SW 1271 (cell line): ENCODE data around the gene ROR1.

Experiments
- DNase-seq, 2 experiments: peaks; one replicate each; lab custom pipeline; 2025; lab: John Stamatoyannopoulos, UW

Gene ROR1

DNA sequence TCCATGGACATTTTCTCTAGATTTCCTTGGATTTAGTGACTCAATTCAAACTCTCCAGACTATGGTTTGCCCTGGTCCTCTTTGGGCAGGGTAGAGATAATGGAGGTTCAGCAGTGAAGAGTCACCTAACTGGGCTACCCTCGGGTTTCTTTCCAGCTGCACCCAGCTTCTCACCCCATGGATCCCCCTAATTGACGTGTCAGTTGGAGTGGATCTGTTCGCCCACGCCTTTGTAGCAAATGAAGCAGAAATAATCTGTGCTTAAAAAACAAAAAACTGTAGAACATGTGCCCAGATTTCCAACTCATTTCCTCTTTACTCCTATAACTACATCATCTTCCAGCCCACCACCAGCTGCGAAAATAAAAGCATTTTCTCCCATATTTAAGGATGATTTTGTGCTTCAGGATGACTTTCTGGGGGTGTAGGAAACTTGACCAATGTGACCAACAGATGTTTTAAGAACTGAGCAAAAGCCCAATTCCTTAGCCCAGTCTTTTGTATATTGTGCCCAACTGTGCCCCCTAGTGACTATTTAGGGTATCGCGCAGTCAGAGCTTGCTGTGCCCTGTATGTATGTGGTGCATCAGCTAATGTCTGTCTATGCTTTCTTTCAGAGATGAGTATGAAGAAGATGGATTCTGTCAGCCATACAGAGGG, 363.1 kb downstream of the ROR1 start:
- DNase-seq, result peak; percentile 4 to 55

DNA sequence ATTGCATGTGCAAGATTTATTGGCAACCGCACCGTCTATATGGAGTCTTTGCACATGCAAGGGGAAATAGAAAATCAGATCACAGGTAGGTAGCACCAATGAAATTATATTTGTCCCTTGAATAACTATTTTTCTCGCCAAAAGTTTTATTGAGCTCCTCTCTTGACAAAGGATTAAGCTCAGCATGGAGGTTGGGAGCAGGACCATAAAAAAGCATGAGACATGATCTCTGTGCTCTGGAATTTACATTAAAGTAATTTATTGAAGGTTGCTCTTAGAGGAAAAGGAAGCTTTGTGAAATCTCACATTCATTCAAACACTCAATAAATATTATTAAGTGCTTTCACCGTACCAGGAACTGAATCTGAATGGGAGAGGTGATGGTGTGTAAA, 363.6 kb downstream of the ROR1 start:
- DNase-seq, result no peak

DNA sequence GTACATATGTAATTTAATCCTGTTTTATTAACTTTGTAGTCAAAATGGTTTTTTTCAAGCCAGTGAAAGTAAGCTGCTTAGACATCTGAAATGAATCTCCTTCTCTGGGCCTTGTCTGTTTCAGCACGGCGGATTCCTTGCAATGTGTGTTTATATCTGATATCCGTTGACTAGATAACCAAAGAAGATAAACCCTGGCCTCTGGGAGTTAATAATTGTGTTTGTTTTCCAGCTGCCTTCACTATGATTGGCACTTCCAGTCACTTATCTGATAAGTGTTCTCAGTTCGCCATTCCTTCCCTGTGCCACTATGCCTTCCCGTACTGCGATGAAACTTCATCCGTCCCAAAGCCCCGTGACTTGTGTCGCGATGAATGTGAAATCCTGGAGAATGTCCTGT, 366.1 kb downstream of the ROR1 start:
- DNase-seq, result no peak

DNA sequence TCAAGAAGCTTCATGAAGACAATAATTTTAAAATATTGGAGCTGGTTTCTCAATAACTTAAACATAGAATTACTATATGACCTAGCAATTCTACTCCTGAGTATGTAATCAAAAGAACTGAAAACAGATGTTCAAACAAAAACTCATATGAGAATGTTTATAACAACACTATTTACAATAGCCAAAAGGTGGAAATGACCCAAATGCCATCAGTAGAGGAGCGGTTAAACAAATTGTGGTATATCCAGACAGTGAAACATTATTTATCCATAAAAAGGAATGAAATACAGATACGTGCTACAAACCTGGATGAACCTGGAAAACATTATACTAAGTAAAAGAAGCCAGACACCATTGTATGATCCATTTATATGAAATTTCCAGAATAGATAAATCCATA, 366.8 kb downstream of the ROR1 start:
- DNase-seq, result no peak

DNA sequence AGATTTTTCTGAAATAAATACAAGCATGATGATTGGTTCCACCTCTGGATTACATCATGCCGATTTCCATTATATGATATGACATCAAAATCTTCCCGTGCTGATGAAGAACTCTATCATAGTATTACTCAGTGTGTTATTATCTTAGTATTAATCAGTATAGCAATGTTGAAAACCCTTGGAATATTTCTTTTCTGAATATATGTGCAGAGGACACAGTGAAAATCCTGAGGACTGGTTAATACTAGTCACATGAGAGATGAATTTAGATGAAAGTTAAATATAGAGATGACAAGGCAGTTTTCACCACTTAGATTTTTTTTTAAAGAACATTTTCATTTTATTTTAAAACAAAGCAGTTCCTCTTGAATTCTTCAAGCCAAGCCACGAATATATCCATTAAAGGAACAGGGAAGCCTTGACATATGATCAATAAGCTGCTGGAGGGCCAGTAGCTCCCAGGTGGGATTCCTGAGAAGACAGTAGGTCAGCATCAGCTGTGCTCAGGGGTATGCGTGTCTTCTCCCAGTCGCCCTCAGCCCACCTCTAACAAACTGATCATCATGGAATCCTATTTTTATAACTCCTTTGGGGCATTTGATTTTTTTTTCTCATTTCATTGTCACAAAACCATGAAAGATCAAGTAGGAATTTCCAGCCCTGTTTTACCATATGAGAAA, 373.4 kb downstream of the ROR1 start:
- no peak for DNase-seq

DNA sequence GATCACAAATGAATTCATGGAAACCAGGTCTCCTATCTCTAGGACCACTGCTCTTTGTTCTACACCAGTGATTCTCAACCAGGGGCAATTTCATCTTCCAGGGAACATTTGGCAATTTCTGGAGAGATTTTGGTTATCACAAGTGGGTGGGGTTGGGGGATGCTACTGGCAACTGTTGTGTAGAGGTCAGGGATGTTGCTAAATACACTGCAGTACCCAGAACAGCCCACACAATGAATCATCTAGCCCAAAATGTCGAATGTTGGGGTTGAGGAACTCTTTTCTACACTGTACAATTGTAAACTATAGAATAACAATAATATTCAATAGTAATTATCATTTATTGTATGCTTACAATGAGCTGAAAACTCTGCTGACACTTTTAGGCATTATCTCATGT, 373.9 kb downstream of the ROR1 start:
- DNase-seq, result no peak

DNA sequence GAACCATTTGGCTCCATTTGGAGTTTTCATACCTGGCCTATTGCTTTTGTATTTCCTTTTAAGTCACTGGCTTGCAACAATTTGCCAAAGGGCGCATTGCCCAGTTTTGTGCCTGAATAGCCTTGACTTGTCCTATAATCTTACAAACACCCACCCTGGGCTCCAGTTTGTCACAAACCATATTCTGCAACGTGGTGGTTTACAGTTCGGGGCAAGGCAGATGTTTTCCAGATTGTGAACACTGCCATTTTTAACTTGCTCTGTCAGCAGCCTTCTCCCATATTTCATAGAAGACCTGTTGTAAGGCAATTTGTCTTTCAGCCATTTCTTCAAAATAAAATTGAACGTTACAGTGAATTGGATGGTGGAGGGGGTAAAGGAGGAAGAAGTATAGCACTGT, 376.4 kb downstream of the ROR1 start:
- no peak for DNase-seq

DNA sequence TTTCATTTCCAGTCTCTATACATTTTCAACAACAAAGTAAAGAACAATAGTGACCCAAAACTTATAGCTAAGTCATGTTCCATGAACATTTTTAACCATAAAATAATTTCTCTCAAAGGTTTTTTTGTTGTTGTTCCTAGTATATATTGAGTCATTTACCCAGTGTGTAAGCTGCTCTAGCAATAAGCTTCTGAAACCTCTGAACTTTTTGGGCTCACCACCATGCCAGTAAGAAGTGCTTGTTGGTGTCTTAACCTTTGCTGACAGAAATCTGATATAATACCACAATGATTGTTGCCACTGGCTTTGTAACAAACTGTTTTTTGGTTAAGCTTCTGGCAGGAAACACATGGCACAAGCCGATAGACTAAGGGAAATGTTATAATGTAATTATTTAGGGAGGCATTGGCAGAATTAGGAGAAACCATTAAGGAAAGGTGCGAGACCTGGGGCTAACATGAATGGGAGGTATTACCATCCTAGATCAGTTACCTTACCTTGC, 377.0 kb downstream of the ROR1 start:
- no peak for DNase-seq

DNA sequence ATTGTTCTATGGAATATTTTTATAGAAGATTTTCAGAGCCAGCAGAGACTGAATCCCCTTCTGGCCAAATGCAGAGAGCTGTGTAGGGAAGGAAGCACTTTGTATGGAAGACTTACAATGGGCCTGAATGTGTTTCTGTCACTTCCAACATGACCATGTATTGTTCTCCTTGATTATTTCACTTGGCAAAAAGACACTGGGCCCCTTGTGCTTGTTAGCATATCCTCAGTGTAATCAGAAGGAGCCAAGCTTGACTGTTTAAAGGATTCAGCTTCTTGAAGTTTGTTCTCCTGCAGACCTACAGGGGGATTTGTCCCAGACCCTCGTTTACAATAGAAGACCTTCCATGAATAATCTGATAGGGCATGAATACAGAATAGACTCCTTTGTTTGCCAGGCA, 381.5 kb downstream of the ROR1 start:
- DNase-seq, result no peak

DNA sequence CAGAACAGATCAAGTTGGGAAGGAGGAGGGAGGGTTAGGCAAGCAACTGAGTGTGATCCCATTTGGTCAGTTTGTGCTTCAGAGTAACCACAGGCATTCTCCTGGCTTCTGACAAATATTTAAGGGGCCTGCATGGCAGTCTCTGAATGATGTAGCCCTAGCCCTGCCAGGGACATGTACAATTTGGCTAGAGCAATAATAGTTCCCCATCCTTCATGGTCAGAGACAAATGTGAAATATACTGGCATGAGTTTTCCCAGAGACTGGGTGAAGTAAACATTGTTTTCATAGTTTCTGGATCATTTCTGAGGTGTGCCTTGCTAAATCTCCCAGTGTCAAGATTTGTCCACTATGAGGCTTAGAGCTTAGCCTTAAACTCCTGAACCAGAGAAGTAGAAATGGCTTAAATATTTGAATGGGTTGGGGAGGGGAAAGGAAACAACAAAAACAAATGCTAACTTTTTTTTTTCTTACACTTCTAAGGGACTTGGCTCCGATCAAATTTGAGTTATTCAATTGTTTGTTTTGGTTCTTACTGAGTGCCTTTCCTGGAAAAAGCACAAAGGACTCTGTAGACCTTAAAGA, 387.6 kb downstream of the ROR1 start:
- DNase-seq, result no peak

DNA sequence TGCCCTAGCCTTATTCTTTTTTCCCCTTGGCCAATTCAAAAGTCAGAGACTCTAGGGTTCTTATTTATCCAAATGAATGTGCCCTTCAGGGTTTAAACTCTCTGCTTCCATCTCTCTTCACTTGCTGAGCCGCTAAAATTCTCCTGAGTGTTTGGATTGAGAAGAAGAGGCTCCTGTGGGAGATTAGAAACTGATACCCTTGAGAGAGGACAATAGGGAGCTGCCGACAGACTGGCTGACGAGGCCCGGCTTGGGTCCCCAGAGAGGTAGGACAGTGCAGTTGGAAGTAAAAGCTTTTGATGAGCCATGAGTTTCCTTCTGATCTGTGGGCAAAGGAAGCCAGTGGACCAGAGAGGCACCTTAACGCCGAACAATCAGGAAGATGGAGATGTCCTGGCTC, 388.3 kb downstream of the ROR1 start:
- no peak for DNase-seq

DNA sequence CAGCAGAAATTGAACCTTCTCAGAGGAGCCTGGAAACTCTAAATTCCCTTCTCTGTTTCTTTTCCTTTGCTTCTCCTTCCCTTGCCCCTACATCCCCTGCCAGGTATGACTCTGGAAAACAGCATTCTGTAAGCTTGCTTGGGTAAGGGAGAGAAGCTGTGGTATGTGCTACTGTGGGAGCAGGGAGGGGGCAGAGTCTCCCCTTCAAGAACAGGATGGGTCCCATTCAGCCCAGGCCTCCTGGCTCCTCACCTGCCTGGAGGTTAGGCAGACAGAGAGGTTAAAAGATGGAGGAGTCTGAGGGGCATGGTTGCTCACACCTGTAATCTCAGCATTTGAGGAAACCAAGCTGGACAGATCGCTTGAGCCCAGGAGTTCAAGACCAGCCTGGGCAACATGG, 389.0 kb downstream of the ROR1 start:
- DNase-seq, result no peak

DNA sequence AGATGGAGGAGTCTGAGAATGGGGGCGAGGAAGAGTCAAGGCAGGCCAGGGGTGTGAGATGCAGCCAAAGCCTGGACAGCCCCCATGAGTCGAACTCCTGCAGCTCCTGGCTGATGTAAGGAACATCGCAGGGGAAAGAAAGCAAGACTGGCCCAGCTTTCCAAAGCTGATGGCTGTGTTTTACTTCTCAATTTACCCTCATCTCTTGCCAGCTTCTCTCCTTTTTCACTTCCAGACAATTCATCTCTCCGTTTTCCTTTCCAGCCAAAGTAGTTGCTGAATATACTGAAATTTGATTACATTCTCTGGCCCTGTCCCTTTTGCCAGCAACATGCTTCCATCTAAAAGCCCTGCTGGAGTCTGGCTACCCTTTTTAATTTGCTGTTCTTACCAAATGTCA, 389.6 kb downstream of the ROR1 start:
- DNase-seq, result no peak

DNA sequence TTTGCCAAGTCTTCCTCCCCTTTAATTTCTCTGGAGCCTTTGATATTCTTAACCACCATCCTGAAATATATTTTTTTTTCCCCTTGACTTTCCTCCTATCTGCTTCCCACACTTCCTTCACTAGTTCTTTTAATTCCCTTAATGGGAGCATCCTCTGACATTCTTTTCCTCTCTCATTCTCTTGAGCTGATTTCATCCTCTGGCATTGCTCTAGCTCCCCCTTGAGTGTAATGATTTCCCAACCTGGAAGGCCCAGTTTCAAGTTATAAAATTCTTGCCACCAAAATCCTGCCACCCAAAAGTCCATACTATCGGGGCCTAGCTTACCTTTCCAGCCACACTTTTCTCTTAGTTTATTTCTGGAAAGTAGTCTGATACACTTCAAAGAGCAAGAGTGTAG, 390.2 kb downstream of the ROR1 start:
- DNase-seq, result peak in 1 of 2 experiments; percentile 9

DNA sequence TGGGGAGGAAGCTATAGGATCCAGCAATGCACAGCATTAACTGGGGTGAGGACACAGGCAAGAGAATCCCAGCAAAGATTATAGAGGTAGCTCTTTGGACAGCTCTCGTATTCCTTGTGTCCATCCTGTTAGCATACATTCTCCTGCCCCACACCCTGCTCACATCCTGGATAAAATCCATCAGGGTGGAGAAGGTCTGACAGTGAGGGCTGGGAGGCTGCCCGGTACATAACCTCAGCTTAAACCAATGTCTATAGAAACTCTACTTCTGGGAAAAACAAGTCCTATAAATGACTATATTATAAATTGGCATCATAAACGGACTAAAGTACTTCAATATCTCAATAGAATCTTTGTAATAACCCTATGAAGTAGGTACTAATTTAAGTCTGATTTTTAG, 392.8 kb downstream of the ROR1 start:
- DNase-seq, result no peak

DNA sequence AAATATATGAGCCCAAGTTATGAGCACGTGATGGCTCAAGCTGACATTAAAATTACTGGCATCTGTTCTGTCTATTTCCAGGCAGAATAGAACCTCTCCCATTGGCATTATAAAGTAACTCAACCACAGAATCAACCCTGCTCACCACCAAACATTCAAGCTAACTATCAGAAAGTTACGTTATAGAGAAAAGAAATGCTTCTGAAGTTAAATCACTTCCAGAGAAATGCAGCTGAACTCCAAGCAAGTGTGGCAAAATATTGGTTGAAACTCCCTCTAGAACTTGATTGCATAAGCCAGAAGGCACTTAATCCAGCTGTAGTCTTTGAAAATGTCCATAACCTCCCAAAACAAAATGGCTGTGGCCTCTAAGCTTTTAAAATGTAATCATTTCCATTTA, 393.4 kb downstream of the ROR1 start:
- no peak for DNase-seq

DNA sequence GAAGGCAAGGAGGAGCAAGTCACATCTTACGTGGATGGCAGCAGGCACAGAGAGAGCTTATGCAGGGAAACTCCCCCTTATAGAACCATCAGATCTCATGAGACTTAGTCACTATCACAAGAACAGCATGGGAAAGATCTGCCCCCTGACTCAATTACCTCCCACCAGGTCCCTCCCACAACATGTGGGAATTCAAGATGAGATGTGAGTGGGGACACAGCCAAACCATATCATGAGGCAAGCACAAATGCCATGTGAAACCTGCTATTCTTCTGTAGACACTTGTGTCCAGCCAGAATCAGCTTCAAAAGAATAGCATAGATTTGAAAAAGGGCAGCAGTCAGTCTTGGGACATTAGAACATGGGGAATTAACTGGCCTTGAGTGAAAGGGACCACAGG, 397.4 kb downstream of the ROR1 start:
- DNase-seq, result no peak

DNA sequence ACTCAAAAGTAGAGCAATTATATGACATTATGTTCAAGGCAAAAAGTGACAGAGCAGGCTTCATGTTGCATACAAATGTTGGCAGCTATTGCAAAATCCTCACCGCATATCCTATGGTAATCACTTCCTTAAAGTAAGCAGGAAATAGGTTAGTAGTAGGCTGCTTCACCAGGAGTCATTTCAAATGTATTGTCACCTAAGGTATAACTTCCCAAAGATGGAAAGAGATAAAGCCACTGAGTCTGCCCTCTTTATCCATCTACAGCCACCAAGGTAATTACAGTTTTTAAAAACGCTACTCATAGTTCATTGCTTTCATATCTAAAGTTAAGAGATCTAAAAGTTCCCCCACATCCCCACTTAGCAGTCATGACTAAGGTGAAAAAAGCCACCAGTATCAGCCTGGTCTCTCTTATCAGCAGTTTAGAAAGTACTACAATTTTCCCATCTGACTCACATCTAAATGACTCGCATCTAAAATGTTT, 398.0 kb downstream of the ROR1 start:
- DNase-seq, result peak in 1 of 2 experiments; percentile 60

DNA sequence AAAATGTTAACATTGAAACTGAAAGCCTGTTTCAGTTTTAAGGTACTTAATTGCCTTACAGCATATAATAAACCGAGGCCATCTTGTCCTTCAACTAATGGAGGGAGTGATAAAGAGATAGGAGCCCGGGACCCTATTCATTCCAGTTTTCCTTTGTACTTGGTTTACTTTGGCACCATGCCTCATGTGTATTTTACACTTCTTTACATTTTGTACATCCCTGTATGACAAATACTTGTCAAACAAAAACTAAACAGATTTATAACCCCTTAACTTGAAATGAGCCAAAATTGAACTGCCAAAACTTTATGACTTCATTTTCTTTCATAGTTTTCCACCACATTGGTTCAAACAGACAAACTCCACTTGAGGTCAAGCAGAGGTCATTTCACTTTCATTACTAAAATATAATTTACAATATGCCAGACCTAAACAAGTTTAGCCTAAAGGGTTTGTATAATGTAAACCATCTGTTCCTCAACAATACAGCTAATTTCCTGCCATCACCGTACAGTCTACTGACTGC, 398.7 kb downstream of the ROR1 start:
- peak in 1 of 2 experiments; percentile 33 for DNase-seq

DNA sequence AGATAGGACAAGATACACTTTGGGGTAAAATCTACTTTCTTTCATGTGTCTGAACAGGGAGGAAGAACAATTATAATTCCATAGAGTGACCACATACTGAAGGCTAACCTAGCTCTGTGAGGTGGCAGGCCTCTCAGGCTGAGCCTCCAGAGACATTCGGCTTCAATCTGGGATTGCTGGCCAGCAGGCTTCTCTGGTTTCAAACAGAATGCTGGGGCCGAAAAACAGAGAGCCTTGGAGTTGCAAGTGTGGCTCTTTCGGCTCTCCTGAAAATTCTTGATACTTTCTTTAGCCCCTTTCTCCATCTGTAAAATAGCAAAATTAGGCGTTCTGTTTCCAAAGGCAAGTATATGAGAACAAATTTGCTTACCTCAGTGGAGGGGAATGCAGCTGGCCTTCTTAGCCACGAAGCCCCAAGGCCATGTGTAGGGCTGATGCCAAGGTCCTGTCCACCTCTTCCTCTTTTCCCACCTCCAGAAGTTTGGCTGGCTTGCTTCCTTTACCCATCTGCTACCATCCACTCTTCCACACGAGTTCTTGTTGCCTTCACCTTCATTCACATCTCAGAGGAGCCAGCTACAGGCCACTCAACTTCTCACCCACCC, 399.6 kb downstream of the ROR1 start:
- no peak for DNase-seq

DNA sequence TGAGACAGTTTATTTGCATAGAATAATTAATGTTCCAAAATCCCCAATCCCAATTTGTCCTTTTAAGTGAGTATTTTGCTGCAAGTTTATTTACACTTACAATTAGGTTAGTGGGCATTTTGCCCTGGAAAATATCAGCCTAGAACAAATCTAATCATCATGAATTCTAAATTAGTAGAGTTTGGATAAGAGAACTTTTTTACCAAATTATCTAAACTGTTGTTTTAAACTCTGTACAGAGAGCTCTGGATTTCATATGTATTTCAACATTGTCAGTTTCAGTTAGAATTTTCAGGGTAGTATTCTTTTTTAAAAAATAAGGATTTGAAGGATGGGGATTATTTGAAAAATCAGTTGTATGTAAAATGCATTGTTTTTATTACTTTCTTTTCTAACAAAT, 401.8 kb downstream of the ROR1 start:
- no peak for DNase-seq

DNA sequence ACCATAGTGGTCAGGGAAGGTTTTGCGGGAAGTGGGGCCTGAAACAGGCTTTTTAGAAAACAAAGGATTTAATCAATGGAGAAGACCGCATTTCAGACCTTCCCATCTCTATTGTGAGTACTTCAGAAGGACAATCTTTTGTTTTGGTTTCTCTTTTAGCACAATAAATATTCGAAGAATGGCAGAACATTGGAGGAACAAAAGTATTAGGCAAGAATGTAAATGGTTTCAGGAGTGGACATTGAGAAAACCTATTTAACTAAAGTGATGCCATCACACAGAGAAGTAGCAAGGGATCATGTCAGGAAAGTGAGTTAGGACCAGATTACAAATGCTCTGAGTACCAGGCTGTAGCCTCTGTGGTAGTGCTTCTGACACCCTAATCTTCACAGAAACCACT, 402.8 kb downstream of the ROR1 start:
- DNase-seq, result no peak

DNA sequence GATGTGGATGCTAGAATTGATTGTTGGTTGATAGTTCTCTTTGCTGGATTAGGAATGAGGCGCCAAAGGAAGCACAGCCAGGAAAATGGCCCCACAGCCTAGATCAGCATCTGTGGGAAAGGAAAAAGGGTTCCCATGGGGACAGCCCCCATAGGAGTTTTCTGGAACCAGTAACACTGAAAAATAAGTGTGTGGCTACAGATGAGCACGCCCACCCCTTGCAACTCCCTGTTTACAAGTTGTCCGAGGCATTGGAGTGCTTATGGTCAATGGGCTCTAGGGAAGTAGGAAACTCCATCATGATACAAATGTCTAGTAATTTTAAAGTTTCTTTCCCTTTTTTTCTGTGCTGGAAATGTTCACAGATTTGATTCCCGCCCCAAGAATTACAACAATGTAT, 405.8 kb downstream of the ROR1 start:
- DNase-seq, result no peak
